Endothelial cell of umbilical vein (primary cell): ENCODE results near the gene IL10.

Experiments
- EZH2 ChIP-seq: IDR thresholded peaks from 2 replicates; pipeline ENCODE4 v1.6.1; 2012; ENCODE audit warnings: borderline replicate concordance, low read depth, mild to moderate bottlenecking, moderate library complexity, low read length, inconsistent platforms; ENCODE audit not compliant: severe bottlenecking
- FOS ChIP-seq: IDR thresholded peaks from 2 replicates; pipeline ENCODE4 v1.6.1; 2011; ENCODE audit warnings: mild to moderate bottlenecking, low read length, moderate library complexity, borderline replicate concordance; ENCODE audit not compliant: insufficient read depth
- GATA2 ChIP-seq: IDR thresholded peaks from 2 replicates; pipeline ENCODE4 v1.7.0; 2011; ENCODE audit warnings: low read depth, mild to moderate bottlenecking, moderate library complexity, mixed read lengths, low read length; ENCODE audit not compliant: insufficient read length, insufficient read depth
- JUN ChIP-seq: IDR thresholded peaks from 2 replicates; pipeline ENCODE4 v1.6.1; 2011; ENCODE audit warnings: borderline replicate concordance, low read depth; ENCODE audit not compliant: insufficient read length, insufficient read depth
- MAX ChIP-seq: IDR thresholded peaks from 2 replicates; pipeline ENCODE4 v1.6.1; 2011; ENCODE audit not compliant: insufficient read depth, insufficient read length
- MYC ChIP-seq: IDR thresholded peaks from one replicate; pipeline ENCODE4 v1.6.1; 2011; ENCODE audit warnings: mild to moderate bottlenecking, low read depth, low read length
- POLR2A ChIP-seq: IDR thresholded peaks from 2 replicates; pipeline ENCODE4 v1.6.1; 2012; ENCODE audit warnings: low read depth, mild to moderate bottlenecking, control low read depth, low read length
- POLR2AphosphoS5 ChIP-seq: IDR thresholded peaks from 2 replicates; pipeline ENCODE4 v1.6.1; 2012; ENCODE audit warnings: low read depth, mild to moderate bottlenecking, control low read depth, low read length, moderate library complexity; ENCODE audit not compliant: insufficient read depth
- TF ChIP-seq, protein P1 (sequence below), 2 donors: IDR thresholded peaks; 1 replicate in 1 of 2; 2 replicates in 1 of 2; pipeline ENCODE4 v1.5.1; 2011; ENCODE audit warnings: low read length in 2 of 2, mild to moderate bottlenecking in 2 of 2, moderate library complexity in 2 of 2, control low read depth in 1 of 2, inconsistent platforms in 1 of 2, low read depth in 1 of 2; ENCODE audit not compliant: insufficient read depth in 1 of 2; ENCODE audit errors: extremely low read depth in 1 of 2

- TF ChIP-seq, protein P1, sequence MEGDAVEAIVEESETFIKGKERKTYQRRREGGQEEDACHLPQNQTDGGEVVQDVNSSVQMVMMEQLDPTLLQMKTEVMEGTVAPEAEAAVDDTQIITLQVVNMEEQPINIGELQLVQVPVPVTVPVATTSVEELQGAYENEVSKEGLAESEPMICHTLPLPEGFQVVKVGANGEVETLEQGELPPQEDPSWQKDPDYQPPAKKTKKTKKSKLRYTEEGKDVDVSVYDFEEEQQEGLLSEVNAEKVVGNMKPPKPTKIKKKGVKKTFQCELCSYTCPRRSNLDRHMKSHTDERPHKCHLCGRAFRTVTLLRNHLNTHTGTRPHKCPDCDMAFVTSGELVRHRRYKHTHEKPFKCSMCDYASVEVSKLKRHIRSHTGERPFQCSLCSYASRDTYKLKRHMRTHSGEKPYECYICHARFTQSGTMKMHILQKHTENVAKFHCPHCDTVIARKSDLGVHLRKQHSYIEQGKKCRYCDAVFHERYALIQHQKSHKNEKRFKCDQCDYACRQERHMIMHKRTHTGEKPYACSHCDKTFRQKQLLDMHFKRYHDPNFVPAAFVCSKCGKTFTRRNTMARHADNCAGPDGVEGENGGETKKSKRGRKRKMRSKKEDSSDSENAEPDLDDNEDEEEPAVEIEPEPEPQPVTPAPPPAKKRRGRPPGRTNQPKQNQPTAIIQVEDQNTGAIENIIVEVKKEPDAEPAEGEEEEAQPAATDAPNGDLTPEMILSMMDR (IDR thresholded peaks at IDR 0.05; ENCODE audit: extremely low read depth in 1 of 2, insufficient read depth in 1 of 2, low read depth in 1 of 2, low read length in 2 of 2): no peak
- no peak for TF ChIP-seq FOS
- no peak for TF ChIP-seq POLR2A
- no peak for TF ChIP-seq POLR2AphosphoS5
- no peak for TF ChIP-seq EZH2
- no peak for TF ChIP-seq MYC
- no peak for TF ChIP-seq MAX
- TF ChIP-seq JUN: no peak
- no peak for TF ChIP-seq GATA2
These were observed 54.7 kb downstream of the IL10 start for GRCh38 chr1:206717674-206717989.
